OCI-M2 (cell line): ENCODE measurements around the gene GALNT17.

Source experiments
- DNase-seq: peaks from one replicate; lab custom pipeline; 2025; ENCODE audit not compliant: unreplicated experiment; lab: John Stamatoyannopoulos, UW

GALNT17 gene

GRCh38 chr7:71332207-71332606 is 200.3 kb downstream of the GALNT17 start:
- DNase-seq = no peak

- DNase-seq = no peak
These were observed 202.6 kb downstream of the GALNT17 start for GRCh38 chr7:71334541-71334940.

GRCh38 chr7:71338866-71339265 is 206.9 kb downstream of the GALNT17 start:
- DNase-seq = no peak

GRCh38 chr7:71339924-71340323 is 208.0 kb downstream of the GALNT17 start:
- DNase-seq = no peak

- no peak for DNase-seq
These were observed 210.3 kb downstream of the GALNT17 start for GRCh38 chr7:71342202-71342601.

GRCh38 chr7:71343039-71343438 is 211.1 kb downstream of the GALNT17 start:
- DNase-seq = no peak

- DNase-seq = no peak
These were observed 211.9 kb downstream of the GALNT17 start for GRCh38 chr7:71343892-71344291.

- DNase-seq = no peak
These were observed 213.4 kb downstream of the GALNT17 start for GRCh38 chr7:71345117-71345884.

- DNase-seq = no peak
These were observed 217.1 kb downstream of the GALNT17 start for GRCh38 chr7:71348821-71349681.

GRCh38 chr7:71349682-71350481 is 217.9 kb downstream of the GALNT17 start:
- no peak for DNase-seq

GRCh38 chr7:71350680-71351079 is 218.7 kb downstream of the GALNT17 start:
- no peak for DNase-seq

GRCh38 chr7:71354716-71355115 is 222.8 kb downstream of the GALNT17 start:
- no peak for DNase-seq

GRCh38 chr7:71361451-71362032 is 229.6 kb downstream of the GALNT17 start:
- DNase-seq = no peak

- DNase-seq = no peak
These were observed 230.3 kb downstream of the GALNT17 start for GRCh38 chr7:71362240-71362639.

- no peak for DNase-seq
These were observed 231.3 kb downstream of the GALNT17 start for GRCh38 chr7:71363223-71363622.

- no peak for DNase-seq
These were observed 231.7 kb downstream of the GALNT17 start for GRCh38 chr7:71363627-71364026.

GRCh38 chr7:71364551-71364950 is 232.6 kb downstream of the GALNT17 start:
- DNase-seq = no peak

GRCh38 chr7:71372991-71373390 is 241.0 kb downstream of the GALNT17 start:
- DNase-seq = no peak

GRCh38 chr7:71377062-71377461 is 245.1 kb downstream of the GALNT17 start:
- DNase-seq = no peak

- DNase-seq = no peak
These were observed 245.5 kb downstream of the GALNT17 start for GRCh38 chr7:71377469-71377868.

- DNase-seq = no peak
These were observed 252.2 kb downstream of the GALNT17 start for GRCh38 chr7:71384094-71384493.
